Measurements from ENCODE around the gene POU3F1. TPM values are rescaled to one million over a fixed set of nuclear protein-coding genes. Genes with fewer than 3 reads are reported as not detected.
A peak's percentile ranks its signal among the peaks of the same experiment; 100 is the strongest.

The POU3F1 gene
- total RNA-seq, 3 donors from 2014 or later, result 0.29 TPM; not detected in 2

- Histone ChIP-seq H3K27ac (no peak overlapping the region), H3K36me3 (no peaks in the 10 kb centered on the region), H3K4me1 (no peaks in the 10 kb centered on the region), H3K27me3 (no peaks in the 10 kb centered on the region), H3K4me3 (no peak overlapping the region), H3K9me3 (no peaks in the 10 kb centered on the region)
- TF ChIP-seq CTCF (IDR thresholded peaks at IDR 0.05) (no peak), POLR2AphosphoS5 (IDR thresholded peaks at IDR 0.05) (no peak), POLR2A (IDR thresholded peaks at IDR 0.05) (no peak)
- no peak for DNase-seq (ENCODE audit: low spot score in 2 of 2)
- intact Hi-C loops (cut with DNase I; ENCODE audit: low total_unique reads), result no loop called here
These were observed 4.5 kb upstream of the POU3F1 start for GRCh38 chr1:38051079-38051543.

- no peaks in the 10 kb centered on the region for H3K36me3 ChIP-seq
- no peak overlapping the region for H3K27ac ChIP-seq
- H3K4me3 ChIP-seq, result no peak overlapping the region
- no peaks in the 10 kb centered on the region for H3K4me1 ChIP-seq
- no peak for TF ChIP-seq POLR2AphosphoS5 (IDR thresholded peaks at IDR 0.05)
- TF ChIP-seq POLR2A (IDR thresholded peaks at IDR 0.05), result no peak
- TF ChIP-seq CTCF (IDR thresholded peaks at IDR 0.05), result no peak
- peaks cover 0 to 2% of the 10 kb centered on the region in 2 donors for H3K27me3 ChIP-seq
- no peaks in the 10 kb centered on the region for H3K9me3 ChIP-seq
- intact Hi-C loops (cut with DNase I; ENCODE audit: low total_unique reads), result no loop called here
- DNase-seq (ENCODE audit: low spot score in 2 of 2), result no peak
These were observed 3.9 kb upstream of the POU3F1 start for GRCh38 chr1:38050397-38051078.

- peak overlapping the region; percentile 32 to 55 for H3K27ac ChIP-seq
These were observed 1.1 kb upstream of the POU3F1 start for GRCh38 chr1:38047603-38048141.

GRCh38 chr1:38046884-38047602, 450 bp upstream of the POU3F1 start:
- H3K9me3 ChIP-seq, result no peaks in the 10 kb centered on the region
- peak overlapping the region; percentile 32 to 55 for H3K27ac ChIP-seq
- TF ChIP-seq POLR2AphosphoS5 (IDR thresholded peaks at IDR 0.05) (peak in 2 of 3 donors; percentile 19 to 22), CTCF (IDR thresholded peaks at IDR 0.05) (no peak)
- H3K4me3 ChIP-seq, result peak overlapping the region; percentile 62 to 70 (median 63)
- peaks cover 12 to 35% of the 10 kb centered on the region in 2 donors for H3K27me3 ChIP-seq
- H3K4me1 ChIP-seq, result peaks cover 3 to 4% of the 10 kb centered on the region in 2 donors
- intact Hi-C loops (cut with DNase I; ENCODE audit: low total_unique reads), result no loop called here
- H3K36me3 ChIP-seq, result no peaks in the 10 kb centered on the region
- peak; percentile 78 to 79 for DNase-seq (ENCODE audit: low spot score in 2 of 2)

More at GRCh38 chr1:38047603-38048141, 1.1 kb upstream of the POU3F1 start:
- no peaks in the 10 kb centered on the region for H3K36me3 ChIP-seq
- TF ChIP-seq CTCF (IDR thresholded peaks at IDR 0.05) (no peak), POLR2AphosphoS5 (IDR thresholded peaks at IDR 0.05) (no peak), POLR2A (IDR thresholded peaks at IDR 0.05) (no peak)
- intact Hi-C loops (cut with DNase I; ENCODE audit: low total_unique reads), result no loop called here
- peaks cover 3 to 4% of the 10 kb centered on the region in 2 donors for H3K4me1 ChIP-seq
- peaks cover 8 to 29% of the 10 kb centered on the region in 2 donors for H3K27me3 ChIP-seq
- H3K9me3 ChIP-seq, result no peaks in the 10 kb centered on the region
- no peak for DNase-seq (ENCODE audit: low spot score in 2 of 2)
- peak overlapping the region; percentile 62 to 70 (median 63) for H3K4me3 ChIP-seq
